Endometrial microvascular endothelial cells (primary cell): ENCODE measurements around the gene MTUS2. TPM values are rescaled to one million over a fixed set of nuclear protein-coding genes. Genes with fewer than 3 reads are reported as not detected.

Source experiments
- in situ Hi-C: cut with HindIII; loops from 2 replicates; pipeline ENCODE4 v1.10.0; 2017; ENCODE audit warnings: low sequenced_read_pairs, low pct_unique_long_range_greater_than_20kb; ENCODE audit errors: inconsistent ontology term
- total RNA-seq: library from RNA; depleted of rRNA; stranded (reverse); fragments of >200 nt; gene quantifications from one replicate; pipeline ENCODE4 v1.2.3, GENCODE V29; 2015; ENCODE audit errors: inconsistent ontology term

The MTUS2 gene
- total RNA-seq, 1 donor from 2014 or later, result not detected

GRCh38 chr13:29005035-29005762 lies 185.1 kb downstream of the MTUS2 start:
- in situ Hi-C loops, result no loop called here

- in situ Hi-C loops, result no loop called here
Measured at GRCh38 chr13:29005763-29006120, 185.6 kb downstream of the MTUS2 start.

DNA sequence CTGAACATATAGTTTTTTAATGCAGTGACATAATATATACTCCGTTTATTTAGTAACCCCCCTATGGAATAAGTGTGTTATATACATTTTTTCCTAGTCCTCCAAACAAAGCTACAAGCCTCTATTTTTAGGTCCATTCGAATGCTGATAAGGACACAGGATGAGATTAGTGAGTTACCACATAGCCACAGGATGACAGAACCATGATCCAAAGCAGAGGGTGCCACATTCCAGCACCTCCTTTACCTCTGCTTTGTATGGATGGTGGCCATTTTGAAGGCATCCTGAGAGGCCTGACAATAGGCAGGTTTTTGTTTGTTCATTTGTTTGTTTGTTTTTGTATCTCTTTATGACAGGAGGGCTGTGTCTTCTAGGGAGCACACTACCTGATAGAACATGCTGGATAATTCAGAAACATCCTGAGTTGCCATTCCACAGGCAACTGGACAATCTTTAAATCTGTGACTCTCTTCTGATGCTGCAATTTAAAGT lies 186.3 kb downstream of the MTUS2 start:
- in situ Hi-C loops, result no loop called here

GRCh38 chr13:29008296-29008695 lies 188.2 kb downstream of the MTUS2 start:
- in situ Hi-C loops, result no loop called here

DNA sequence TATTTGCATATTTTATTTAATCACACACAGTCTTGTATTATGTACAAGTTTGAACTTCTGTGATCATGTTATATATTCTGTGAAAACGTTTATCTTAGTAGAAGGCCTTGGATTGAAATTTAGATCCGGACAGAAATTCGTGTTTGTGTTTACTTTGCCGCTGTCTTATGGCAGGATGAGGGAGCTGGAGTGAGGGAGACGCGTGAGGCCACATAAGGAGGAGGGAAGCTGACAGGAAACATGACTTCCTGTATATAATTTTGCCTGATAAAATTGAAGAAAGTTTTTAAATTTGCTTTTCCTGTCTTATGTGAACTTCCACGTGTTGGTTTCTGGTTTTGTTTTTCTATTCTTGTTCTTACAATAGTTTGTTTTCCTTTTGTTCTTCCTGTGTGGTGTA lies 200.2 kb downstream of the MTUS2 start:
- in situ Hi-C loops, result no loop called here

DNA sequence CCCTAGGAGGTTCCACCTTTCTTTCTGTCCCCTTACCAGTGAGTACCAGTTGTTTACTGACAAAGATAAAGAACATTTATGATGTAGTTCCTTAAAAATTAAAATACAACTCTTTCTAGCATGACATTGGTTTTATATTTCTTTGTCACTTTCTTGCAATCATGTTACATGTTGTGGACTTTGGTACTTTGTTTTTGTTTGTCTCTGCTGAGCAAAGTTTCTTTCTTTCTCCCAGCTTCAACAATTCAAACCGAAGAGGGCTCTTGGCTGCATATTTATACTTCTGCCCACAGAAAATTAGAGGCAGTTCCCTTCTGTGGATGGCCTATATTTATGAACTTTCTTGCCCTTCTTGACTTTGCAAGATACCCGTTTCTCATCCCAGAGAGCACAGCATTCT lies 201.2 kb downstream of the MTUS2 start:
- in situ Hi-C loops, result no loop called here

GRCh38 chr13:29021717-29022116 lies 201.6 kb downstream of the MTUS2 start:
- in situ Hi-C loops, result no loop called here

- in situ Hi-C loops, result no loop called here
Measured at GRCh38 chr13:29022410-29022809, 202.3 kb downstream of the MTUS2 start.

DNA sequence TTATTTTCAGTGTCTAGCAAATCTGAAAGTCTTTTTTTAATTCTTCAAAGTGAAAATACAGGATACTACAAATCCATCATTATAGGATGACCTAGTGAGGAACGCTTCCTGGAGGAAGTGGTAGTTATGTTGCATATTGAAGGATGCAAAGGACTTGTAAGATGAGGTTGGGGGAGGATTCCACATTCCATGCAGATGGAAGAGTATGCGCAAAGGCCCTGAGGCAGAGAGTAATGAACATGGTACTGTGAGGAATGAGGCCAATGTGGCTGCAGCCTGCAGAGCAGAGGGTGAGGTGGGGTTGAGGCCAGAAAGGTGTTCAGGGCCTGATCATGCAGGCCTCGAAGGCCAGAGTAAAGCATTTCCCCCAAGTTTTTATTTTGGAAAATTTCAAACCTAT lies 202.8 kb downstream of the MTUS2 start:
- in situ Hi-C loops, result no loop called here

GRCh38 chr13:29024783-29025182 lies 204.6 kb downstream of the MTUS2 start:
- in situ Hi-C loops, result no loop called here

GRCh38 chr13:29028868-29029267 lies 208.7 kb downstream of the MTUS2 start:
- in situ Hi-C loops, result no loop called here

- in situ Hi-C loops, result no loop called here
Measured at GRCh38 chr13:29038700-29039099, 218.6 kb downstream of the MTUS2 start.

GRCh38 chr13:29039212-29039611 lies 219.1 kb downstream of the MTUS2 start:
- in situ Hi-C loops, result no loop called here

DNA sequence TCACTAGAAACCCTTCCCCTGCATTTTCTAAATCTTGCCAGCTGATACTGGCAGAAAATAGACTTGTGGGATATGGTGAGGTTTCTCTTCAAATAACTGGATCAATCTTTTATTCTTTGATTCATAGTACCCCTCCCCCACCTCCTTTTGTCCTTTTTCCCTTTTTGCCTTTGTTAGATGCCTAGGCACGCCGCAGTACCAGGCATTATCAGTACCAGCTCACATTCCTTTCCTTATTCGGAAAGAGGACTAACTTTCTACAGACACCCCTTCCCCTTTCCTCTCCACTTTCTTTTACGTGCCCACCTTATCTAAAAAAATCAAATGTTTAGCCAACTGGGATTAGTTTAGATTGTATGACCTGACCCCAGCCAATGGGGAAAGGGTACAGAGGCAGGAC lies 226.4 kb downstream of the MTUS2 start:
- in situ Hi-C loops, result no loop called here

- in situ Hi-C loops, result no loop called here
Measured at GRCh38 chr13:29049524-29049923, 229.4 kb downstream of the MTUS2 start.

DNA sequence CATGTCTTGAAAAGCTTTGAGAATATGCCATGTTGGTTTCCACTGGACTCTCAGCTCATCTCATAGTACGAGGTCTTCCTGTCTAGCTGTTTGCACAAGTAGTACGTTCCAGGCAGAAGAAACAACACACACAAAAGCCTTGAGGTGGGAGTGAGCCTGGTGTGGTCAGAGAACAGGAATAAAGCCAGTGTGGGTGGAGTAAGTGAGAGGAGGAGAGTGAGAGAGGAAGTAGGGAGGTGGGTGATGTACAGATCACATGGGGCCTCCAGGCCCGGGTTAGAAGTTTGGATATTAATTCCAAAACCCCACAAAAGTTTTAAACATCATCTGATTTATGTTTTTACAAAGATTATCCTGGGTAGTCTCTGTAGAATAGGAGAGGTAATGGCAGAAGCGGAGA lies 230.6 kb downstream of the MTUS2 start:
- in situ Hi-C loops, result no loop called here

GRCh38 chr13:29059800-29060199 lies 239.7 kb downstream of the MTUS2 start:
- in situ Hi-C loops, result no loop called here

- in situ Hi-C loops, result no loop called here
Measured at GRCh38 chr13:29065142-29065541, 245.0 kb downstream of the MTUS2 start.

DNA sequence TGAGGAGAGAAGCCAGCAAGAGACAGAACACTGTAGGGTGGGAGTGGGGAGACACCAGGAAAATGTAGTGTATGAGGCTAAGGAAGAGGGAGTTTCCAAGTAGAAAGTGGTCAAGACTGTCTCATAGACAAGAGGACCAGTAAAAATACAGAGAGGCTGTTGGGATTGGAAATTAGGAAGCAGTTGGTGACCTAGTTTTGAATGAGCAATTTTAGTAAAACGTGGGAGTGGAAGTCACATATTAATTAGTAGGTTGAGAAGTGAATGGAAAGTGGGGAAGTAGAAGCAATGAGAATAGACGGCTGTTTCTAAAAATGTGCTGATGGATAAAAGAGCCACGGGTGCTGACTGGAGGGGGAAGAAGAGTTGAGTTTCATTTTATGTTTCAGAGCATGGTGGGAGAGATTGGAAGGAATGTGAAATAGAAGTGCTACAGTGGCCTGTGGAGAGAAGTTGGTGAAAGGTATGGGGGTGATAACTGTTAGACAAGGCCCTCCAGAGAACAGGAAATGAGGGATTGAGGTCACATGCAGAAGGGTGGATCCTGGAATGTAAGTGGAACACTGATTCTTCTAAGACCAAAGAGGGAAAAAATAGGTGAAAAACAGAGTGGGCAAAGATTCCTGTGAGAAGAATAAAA lies 247.3 kb downstream of the MTUS2 start:
- in situ Hi-C loops, result no loop called here

GRCh38 chr13:29073755-29074154 lies 253.6 kb downstream of the MTUS2 start:
- in situ Hi-C loops, result no loop called here
